DMS53 treated with DMSO at 0.1 percent for 48 hours (cell line): Measurements from ENCODE around the gene DCDC1.

Experiments used
- DNase-seq: peaks from one replicate; lab custom pipeline; 2025; ENCODE audit not compliant: unreplicated experiment; lab: John Stamatoyannopoulos, UW

The DCDC1 gene

DNA sequence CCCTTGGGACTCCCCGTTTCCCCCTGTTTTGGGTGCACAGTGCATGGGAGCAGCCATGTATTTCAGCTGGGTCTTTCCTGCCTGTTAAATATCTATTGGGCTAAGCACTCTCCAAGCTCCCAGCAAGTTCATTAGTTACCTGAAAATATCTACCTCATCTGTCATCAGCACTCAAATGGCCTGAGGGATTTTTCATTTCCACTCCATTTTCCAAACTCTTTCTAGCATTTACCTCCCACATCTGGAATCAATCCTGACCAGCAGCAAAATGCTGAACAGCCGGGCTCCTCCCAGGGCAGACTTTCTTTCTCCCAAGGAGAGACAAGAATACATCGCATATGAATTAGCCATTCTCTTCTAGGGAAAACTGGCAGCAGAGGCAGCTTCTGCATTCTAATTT, 509.9 kb downstream of the DCDC1 start:
- no peak for DNase-seq

DNA sequence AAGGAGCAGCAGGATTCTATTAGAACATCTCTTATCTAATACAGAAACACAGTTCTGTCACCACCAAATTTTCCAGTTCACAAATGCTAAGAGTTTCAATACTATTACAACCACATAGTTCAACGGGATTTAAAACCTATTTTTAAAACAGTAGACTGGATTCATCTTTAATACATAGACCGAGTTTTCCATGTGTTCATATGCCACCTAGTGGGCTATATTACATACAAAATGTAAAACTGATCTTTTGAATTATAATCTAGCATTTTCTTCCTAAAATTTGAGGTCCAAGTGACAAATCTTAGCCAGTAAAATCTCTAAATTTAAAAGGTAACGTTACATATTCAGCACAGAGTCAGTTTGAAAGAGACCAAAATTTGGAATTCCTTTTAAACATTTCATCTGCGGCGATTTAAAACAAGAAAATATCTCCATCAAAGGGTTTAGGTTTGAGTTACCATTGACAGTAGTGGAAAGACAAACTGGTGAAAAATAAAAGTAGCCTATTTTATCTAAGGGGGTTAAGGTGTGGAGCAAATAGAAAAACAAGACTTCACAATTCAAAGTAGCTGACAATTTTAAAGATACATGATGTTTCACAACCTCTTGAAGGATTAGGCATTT, 514.0 kb downstream of the DCDC1 start:
- DNase-seq, result peak; percentile 10

DNA sequence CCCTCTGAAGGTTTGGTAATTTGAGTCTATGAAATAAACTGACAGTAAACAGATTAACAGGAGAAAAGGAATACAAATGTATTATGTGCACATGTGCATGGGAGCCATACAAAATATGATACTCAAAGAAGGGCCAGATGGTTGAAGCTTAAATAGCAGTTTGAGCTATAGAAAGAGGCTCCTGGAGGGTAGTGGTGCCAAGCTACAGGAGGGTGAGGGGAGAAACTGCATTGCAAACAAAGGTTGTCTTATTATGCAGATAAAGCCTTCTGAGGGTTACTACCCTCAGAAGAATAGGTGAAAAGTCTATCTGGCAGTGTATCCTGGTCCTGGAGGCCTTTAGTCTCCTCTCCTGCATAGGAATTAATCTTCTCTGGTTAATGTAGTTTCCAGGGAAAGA, 516.1 kb downstream of the DCDC1 start:
- DNase-seq, result no peak

DNA sequence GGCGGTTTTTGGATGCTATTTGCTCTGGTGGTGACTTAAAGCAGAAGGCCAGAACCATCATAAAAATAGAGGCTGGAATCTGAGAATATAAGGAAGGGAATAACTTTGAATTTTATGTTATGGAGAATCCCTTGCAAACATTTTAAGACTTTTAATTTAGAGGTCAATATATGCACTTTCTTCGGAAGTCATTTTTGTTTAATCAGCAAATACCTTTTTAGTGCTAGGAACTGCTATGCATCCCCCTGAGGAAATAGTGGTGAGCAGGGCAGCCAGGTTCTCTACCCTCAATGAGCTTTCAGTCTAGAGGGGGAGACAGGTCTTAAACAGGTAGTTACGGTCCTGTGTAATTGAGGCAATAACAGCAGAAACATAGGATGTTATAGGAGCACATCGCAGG, 516.9 kb downstream of the DCDC1 start:
- DNase-seq, result no peak

DNA sequence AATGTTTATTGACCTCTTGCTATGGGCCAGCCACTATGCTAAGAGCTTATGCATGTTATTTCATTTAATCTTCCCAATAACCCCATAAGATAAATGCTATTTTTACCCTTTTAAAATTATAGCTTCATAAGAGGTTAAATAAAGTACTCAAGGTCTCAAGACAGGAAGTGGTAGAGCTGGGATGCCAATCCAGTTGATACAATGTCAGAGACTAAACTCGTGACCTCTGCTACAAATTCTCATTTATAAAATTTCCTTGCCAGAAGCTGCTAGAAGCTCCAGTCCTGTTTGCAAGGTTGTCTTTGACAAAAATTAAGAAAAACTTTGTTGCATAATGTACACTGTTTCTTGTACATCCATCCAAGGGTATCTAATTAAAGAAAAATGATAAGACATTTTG, 517.4 kb downstream of the DCDC1 start:
- DNase-seq, result no peak

DNA sequence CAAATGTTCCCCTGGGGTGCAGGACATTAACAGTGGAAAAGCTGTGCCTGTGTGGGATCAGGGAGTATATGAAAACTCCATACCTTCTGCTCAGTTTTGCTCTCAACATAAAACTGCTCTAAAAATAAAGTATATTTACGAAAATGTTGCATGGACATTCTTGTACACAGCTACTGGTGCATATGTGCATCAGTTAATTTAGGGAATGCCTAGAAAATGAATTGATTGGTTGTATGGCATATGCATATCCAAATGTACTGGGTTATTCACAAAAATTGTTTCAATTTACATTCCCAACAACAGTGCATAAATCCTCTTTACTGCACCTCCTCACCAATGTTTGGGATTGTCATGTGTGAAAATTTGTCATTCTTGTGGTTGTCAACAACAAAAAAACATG, 532.3 kb downstream of the DCDC1 start:
- no peak for DNase-seq

DNA sequence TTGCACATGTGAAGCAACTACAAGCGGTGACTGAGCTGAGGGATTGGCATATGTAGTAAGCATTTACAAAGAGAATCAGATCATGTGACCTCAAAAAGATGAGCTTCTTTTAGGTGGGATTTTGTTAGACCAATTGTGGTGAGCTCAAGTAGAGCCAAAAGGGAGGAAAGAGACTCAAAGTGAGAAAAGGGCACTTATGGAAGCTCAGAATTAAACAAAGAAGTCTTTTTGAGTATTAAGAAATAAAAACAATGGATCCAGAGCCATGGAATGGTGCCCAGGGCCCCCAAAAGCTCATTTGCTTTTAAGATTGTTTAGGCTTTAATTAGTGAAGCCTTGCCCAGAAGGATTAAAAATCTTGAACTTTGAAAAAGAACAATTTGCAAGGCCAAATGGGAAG, 536.7 kb downstream of the DCDC1 start:
- DNase-seq, result no peak

DNA sequence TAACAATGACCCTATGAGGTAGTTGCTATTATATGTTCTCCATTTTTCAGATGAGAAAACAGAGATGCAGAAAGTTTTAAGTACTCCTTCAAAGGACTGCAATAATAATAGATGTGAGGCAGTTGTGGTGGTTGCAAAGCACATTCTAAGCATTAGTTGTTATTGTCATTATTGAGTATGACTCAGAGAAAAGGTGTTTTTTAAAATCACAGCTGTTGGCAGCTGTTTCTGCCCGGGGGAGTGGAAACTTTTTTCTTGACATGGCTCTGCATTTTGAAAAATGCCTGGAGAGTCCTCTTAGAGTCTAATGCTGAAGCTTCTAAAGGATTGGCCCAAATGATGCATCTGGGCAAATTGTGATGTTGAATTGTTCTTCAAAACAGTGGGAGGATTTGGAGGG, 538.9 kb downstream of the DCDC1 start:
- DNase-seq, result no peak

DNA sequence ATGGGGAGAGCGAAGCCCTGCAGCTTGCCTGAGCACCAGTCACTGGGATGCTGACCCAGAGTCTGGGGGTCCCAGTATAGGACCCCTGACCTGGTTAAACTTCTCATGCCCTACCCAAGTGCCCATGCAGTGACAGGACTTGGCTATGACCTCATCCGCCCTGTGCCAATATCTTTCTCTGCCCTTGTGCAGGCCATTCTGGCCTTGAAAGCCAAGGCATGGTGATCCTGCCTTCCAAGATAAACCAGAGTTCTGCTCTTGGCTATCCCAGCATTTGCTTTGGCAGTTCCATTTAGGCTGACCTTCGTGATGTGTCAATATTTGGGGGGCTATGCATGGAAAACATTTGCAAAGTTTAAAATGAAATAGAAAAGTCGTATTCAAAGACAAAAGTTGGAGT, 542.6 kb downstream of the DCDC1 start:
- DNase-seq, result no peak

DNA sequence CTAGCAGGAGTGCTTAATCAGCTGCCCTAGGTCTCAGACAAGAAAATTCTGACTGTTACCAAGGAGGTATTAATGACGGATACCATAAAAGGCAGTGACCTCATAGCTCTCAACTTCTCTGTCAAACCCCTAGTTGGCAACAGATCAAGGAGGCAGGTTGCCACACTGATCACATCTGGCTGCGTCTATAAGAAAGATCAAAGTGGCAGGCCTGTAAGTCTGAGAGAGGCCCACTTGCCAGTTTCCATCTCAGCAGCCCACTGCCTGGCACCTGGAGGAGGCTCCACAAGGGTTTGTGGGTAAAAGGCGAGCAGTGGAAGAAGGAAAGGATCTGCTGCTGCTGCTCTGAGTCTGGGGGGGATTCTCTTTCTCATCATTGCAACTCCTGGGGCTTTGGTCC, 543.8 kb downstream of the DCDC1 start:
- no peak for DNase-seq

DNA sequence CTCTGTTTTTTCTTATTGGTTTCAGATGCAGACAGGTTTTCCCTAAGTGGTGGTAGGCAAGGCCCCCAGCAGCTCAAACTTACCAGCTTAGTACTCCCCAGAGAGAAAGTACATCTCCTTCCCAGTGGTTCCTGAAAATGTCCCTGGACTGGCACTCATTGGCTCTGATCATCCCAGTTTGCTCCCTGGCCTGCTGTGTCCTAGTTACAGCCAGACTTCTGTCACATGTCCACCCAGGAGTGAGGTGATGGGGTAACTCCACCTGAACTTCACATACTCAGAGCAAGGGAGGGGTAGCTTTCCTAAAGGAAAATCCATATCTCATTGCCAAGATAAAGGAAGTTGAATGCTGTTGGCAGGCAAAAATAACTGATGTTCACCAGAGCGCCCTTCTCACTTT, 546.4 kb downstream of the DCDC1 start:
- DNase-seq, result no peak

DNA sequence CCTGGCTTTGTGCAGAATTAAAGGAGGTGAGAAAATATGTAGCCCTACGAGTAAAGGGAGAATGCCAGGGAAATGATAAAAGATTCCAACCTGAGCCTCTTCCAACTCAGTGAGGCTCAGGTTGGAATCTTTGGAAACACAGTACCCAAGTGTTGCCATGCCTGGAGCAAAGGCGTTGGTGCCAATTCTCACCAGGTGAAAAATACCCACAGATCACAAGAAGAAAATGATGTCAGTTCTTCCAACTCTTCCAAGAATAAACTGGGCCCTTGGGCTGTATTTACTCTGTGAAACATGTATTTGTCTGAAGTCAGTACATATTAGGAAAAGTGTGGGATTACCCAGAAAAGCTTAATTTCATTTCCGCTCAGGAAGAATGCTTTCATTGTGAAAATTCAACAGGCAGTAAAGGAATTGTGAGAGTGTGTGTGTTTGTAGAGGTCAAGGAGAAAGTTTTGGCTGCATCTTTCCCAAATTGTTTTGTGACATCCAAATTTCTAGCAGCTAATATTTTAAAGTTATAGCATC, 548.0 kb downstream of the DCDC1 start:
- no peak for DNase-seq

DNA sequence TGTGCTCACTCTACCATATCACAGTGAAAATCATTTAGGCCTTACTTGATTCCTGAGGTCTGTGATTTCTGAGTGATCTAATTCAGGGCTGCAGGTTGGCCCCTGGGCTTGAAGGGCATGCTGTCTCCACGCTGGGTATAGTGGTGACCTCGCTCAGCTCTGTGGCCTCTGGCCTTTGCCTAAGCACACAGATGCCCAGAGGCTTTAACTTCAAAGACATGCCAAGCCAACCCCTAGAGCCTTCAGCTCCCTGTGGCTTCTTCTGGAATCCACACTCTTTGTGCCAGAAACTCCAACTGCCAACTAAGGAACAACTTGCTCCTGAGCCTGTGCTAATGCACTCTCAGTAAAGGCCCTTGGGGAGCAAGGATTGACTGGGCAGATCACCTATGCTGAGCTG, 550.8 kb downstream of the DCDC1 start:
- DNase-seq, result no peak

DNA sequence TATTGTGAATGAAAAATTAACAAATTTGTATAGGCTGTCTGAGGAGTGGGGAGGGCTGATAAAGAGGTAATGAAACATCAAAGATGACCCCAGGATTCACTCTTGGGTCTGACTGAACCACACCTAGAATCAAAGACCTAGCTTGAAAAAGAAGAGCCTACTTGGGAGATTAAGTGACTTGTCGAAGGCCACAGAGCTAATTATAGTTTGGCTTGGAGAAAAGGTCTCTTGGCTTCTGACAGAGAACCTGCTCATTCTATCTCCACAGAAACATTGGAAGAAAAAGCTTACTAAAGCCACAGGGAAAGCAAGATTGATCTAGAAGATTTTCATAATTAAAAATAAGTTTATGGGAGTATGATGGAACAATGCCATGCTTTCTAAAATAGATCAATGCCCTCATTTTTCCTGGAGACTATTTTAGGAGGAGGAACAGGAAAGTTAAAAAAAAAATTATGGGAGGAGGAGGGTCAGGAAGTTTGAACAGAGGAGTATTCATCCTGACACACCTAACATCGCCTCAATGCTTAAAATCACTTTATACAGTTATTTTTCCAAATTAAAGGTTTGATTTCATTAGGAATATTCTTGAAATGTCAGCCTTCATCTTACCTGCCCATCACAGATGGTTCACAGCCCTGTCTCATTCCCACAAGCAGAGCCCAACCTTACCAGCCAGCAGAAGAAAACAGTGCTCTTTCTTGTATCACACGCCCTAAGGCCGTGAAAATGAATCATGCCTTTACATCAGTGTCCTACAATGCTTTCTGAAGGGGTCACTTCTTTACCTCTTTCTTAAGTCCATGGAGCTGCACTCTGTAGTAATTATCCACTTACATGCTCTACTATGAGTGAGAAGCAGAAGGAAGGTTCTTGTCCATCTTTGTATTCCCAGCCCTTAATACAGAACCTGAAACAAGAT, 552.3 kb downstream of the DCDC1 start:
- no peak for DNase-seq

DNA sequence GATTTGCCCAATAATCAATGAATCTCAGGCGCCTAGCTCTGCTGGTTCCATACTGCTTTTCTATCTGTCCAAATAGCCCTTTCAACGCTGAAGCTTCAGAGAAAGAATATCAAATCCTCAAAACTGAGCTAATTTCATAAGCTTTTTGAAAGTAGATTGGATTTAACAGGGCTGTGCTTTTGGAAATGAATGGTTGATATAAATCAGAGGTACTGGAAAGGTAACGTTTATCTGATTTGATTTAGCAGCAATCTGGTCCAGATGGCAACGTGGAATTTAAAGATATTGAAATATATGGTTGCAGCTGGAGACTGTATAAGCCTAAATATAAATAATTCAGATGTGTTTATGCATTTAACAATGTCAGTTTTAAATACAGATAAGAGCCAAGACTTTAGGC, 553.9 kb downstream of the DCDC1 start:
- no peak for DNase-seq

DNA sequence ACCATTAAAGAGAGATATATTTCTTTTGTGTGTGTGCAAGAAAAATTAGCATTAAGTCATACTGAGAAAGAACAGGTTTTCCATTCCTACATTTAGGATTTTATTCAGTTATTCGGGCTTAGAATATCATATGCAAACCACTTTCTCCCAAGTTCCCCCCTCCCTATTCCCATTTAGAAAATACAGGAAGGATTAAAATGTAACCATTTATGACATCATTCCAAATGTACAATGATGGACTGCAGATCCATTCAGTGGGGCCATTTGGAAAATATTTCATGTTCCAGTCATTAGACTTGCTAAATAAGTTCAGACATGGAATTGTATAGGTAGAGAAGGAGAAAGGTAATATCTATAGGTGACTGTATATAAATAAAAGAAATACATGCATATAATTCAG, 554.8 kb downstream of the DCDC1 start:
- DNase-seq, result no peak
